ENCODE data around the gene EXOC6B. TPM values are rescaled to one million over a fixed set of nuclear protein-coding genes. Genes with fewer than 3 reads are reported as not detected.

The EXOC6B gene
- total RNA-seq, 4 donors from 2014 or later, result 22.6 to 47.3 (median 32.5) TPM

DNA sequence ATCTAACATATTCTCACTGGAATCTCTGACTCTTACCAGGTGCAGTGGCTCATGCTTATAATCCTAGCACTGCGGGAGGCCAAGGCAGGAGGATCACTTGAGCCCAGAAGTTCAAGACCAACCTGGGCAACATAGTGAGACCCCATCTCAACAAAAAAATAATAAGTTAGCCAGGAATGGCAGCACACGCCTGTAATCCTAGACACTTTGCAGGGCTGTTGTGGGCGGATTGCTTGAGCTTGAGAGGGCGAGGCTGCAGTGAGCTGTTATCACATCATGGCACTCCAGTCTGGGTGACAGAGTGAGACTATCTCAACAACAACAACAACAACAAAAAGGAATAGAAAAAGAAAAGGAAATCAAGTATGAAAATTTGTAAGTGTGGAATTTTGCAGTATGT, 371.6 kb downstream of the EXOC6B start:
- Histone ChIP-seq H3K27ac (no peak overlapping the region), H3K4me1 (no peaks in the 10 kb centered on the region), H3K9me3 (no peaks in the 10 kb centered on the region), H3K4me3 (replicated peaks in 1 of 3) (no peak overlapping the region), H3K27me3 (no peaks in the 10 kb centered on the region), H3K36me3 (no peaks in the 10 kb centered on the region)
- WGBS, 2 donors, result 97 to 98% methylated on average over 4 of the region's 4 CpGs
- no peak for DNase-seq
- TF ChIP-seq POLR2A (IDR thresholded peaks at IDR 0.05), result no peak
- TF ChIP-seq, protein P1, sequence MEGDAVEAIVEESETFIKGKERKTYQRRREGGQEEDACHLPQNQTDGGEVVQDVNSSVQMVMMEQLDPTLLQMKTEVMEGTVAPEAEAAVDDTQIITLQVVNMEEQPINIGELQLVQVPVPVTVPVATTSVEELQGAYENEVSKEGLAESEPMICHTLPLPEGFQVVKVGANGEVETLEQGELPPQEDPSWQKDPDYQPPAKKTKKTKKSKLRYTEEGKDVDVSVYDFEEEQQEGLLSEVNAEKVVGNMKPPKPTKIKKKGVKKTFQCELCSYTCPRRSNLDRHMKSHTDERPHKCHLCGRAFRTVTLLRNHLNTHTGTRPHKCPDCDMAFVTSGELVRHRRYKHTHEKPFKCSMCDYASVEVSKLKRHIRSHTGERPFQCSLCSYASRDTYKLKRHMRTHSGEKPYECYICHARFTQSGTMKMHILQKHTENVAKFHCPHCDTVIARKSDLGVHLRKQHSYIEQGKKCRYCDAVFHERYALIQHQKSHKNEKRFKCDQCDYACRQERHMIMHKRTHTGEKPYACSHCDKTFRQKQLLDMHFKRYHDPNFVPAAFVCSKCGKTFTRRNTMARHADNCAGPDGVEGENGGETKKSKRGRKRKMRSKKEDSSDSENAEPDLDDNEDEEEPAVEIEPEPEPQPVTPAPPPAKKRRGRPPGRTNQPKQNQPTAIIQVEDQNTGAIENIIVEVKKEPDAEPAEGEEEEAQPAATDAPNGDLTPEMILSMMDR (IDR thresholded peaks at IDR 0.05), result no peak
- intact Hi-C loops (cut with DNase I), result no loop called here

DNA sequence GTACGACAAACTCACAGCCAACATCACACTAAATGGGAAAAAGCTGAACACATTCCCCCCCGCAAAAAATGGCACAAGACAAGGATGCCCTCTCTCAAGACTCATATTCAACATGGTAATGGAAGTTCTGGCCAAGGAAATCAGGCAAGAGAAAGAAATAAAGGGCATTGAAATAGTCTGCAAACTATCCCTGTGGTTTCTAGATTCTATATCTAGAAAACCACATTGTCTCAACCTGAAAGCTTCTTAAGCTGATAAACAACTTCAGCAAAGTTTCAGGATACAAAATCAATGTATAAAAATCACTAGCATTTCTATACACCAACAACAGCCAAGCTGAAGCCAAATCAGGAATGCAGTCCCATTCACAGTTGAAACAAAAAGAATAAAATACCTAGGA, 383.6 kb downstream of the EXOC6B start:
- Histone ChIP-seq H3K4me3 (replicated peaks in 1 of 3) (no peak overlapping the region), H3K4me1 (no peaks in the 10 kb centered on the region), H3K36me3 (no peaks in the 10 kb centered on the region), H3K9me3 (no peaks in the 10 kb centered on the region), H3K27ac (no peak overlapping the region), H3K27me3 (no peaks in the 10 kb centered on the region)
- intact Hi-C loops (cut with DNase I), result no loop called here
- 97% methylated on average over 2 of the region's 2 CpGs for WGBS, 2 donors
- DNase-seq, result no peak
- no peak for TF ChIP-seq POLR2A (IDR thresholded peaks at IDR 0.05)
- TF ChIP-seq, protein P1 (IDR thresholded peaks at IDR 0.05), result no peak

DNA sequence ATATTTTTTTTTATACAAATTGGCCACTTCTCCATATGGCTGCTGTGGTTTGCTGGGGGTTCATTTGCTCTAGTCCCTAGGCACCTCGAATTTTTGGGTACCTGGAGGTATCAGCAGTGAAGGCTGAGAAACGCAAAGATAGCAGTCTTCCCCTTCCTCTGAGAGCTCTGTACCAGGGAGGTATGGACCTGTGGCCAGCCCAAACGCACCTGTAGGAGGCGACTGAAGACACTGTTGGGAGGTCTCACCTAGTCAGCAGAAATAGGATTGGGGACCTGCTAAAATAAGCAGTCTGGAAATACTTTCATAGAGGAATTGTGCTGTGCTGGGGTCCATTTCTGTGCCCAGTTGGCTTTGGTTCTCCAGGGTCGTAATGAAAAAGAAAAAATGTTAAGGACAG, 385.9 kb downstream of the EXOC6B start:
- DNase-seq, result no peak
- Histone ChIP-seq H3K4me3 (replicated peaks in 1 of 3) (no peak overlapping the region), H3K36me3 (no peaks in the 10 kb centered on the region), H3K4me1 (no peaks in the 10 kb centered on the region), H3K27ac (no peak overlapping the region), H3K9me3 (no peaks in the 10 kb centered on the region), H3K27me3 (no peaks in the 10 kb centered on the region)
- WGBS, 2 donors, result 85 to 92% methylated on average over 5 of the region's 5 CpGs
- TF ChIP-seq, protein P1 (IDR thresholded peaks at IDR 0.05), result no peak
- TF ChIP-seq POLR2A (IDR thresholded peaks at IDR 0.05), result no peak
- intact Hi-C loops (cut with DNase I), result no loop called here

DNA sequence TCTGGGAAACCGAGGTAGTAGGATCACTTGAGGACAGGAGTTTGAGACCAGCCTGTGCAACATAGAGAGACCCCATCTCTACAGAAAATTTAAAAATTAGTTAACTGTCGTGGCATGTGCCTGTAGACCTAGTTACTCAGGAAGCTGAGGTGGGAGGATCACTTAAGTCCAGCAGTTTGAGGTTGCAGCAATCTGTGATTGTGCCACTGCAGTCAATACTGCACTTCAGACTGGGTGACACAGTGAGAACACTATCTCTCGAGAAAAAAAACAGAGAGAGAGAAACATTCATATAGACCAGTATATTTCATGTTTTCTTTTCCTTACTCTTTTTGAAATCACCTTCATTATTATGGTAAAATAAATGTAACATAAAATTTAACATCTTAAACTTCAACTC, 387.5 kb downstream of the EXOC6B start:
- WGBS, 2 donors, result 89 to 91% methylated on average over 3 of the region's 3 CpGs
- no peak for DNase-seq
- no peaks in the 10 kb centered on the region for H3K9me3 ChIP-seq
- H3K27ac ChIP-seq, result no peak overlapping the region
- no peaks in the 10 kb centered on the region for H3K4me1 ChIP-seq
- TF ChIP-seq POLR2A (IDR thresholded peaks at IDR 0.05), result no peak
- TF ChIP-seq, protein P1 (IDR thresholded peaks at IDR 0.05), result no peak
- H3K4me3 ChIP-seq (replicated peaks in 1 of 3), result no peak overlapping the region
- no peaks in the 10 kb centered on the region for H3K27me3 ChIP-seq
- H3K36me3 ChIP-seq, result no peaks in the 10 kb centered on the region
- intact Hi-C loops (cut with DNase I), result no loop called here

DNA sequence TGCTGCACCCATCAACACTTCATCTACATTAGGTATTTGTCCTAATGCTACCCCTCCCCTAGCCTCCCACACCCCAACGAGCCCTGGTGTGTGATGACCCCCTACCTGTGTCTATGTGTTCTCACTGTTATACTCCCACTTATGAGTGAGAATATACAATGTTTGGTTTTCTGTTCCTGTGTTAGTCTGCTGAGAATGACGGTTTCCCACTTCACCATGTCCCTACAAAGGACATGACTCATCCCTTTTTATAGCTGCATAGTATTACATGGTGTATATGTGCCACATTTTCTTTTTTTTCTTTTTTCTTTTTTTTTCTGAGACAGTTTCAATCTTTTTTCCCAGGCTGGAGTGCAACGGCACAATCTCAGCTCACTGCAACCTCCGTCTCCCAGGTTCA, 394.1 kb downstream of the EXOC6B start:
- 80 to 92% methylated on average over 4 of the region's 4 CpGs for WGBS, 2 donors
- Histone ChIP-seq H3K36me3 (no peaks in the 10 kb centered on the region), H3K27ac (no peak overlapping the region), H3K4me1 (no peaks in the 10 kb centered on the region), H3K4me3 (replicated peaks in 1 of 3) (no peak overlapping the region), H3K27me3 (no peaks in the 10 kb centered on the region), H3K9me3 (no peaks in the 10 kb centered on the region)
- intact Hi-C loops (cut with DNase I), result no loop called here
- DNase-seq, result no peak
- no peak for TF ChIP-seq POLR2A (IDR thresholded peaks at IDR 0.05)
- TF ChIP-seq, protein P1 (IDR thresholded peaks at IDR 0.05), result no peak
